ENCODE measurements around the gene NEK8.

Gene NEK8

DNA sequence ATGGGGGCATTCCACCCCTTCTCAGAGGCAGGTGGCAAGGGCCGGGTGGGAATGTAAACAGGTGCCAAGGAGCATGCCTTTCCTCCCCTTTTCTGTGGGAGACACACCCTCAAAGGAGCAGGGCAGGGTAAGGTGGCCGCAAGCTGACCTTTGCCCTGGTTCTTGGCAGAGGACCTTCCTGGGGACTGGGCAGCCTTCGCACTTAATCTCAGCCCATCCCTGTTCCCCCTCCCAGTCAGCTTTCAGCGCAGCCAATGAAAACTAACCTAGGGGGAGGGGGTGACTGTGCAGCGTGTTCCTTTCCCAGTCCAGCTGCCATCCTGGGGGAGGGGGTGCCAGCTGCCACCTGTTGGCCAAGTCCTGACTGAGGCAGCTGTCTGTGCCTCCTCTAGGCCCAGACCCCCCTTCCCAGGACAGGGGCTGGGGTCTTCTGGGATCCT, 18.0 kb downstream of the NEK8 start:
- TF ChIP-seq, protein P1, sequence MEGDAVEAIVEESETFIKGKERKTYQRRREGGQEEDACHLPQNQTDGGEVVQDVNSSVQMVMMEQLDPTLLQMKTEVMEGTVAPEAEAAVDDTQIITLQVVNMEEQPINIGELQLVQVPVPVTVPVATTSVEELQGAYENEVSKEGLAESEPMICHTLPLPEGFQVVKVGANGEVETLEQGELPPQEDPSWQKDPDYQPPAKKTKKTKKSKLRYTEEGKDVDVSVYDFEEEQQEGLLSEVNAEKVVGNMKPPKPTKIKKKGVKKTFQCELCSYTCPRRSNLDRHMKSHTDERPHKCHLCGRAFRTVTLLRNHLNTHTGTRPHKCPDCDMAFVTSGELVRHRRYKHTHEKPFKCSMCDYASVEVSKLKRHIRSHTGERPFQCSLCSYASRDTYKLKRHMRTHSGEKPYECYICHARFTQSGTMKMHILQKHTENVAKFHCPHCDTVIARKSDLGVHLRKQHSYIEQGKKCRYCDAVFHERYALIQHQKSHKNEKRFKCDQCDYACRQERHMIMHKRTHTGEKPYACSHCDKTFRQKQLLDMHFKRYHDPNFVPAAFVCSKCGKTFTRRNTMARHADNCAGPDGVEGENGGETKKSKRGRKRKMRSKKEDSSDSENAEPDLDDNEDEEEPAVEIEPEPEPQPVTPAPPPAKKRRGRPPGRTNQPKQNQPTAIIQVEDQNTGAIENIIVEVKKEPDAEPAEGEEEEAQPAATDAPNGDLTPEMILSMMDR (IDR thresholded peaks at IDR 0.05; ENCODE audit: extremely low read depth, insufficient read depth, missing control alignments): no peak
- in situ Hi-C loops (cut with MboI; ENCODE audit: low pct_unique_long_range_greater_than_20kb, low sequenced_read_pairs, unreplicated experiment): no loop called here
- no peak for DNase-seq (ENCODE audit: low spot score)

DNA sequence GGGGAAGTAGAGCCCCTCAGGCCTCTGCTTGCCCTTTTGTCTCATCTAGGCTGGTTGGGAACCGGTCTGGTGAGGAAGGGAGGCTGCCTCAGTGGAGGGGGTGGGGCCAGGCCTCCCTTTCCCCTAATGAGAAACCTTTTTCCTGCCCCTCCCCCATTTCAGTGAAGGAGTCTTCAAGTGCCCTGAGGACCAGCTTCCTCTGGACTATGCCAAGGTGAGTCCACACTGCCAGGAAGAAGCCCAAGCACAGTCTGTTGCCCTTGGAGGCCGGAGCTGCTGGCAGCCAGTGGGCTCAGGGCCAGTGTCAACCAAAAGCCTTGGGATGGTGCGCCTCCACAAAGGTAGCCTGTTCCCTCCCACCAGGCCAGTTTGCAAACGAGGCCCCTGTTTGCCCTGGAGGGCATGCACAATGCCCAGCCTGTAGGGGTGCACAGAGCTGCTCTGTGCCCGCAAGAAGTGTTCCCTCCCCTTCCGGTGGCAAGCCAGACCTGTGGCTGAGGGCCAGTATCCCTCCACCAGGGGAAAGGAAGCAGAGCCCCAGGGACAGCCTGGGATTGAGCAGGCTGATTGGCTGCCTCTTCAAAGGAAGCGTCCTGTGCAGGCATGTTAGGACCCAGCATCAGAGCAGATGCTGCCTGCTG, 18.6 kb downstream of the NEK8 start:
- in situ Hi-C loops (cut with MboI; ENCODE audit: low pct_unique_long_range_greater_than_20kb, low sequenced_read_pairs, unreplicated experiment): no loop called here
- DNase-seq (ENCODE audit: low spot score): no peak
- TF ChIP-seq, protein P1 (IDR thresholded peaks at IDR 0.05; ENCODE audit: extremely low read depth, insufficient read depth, missing control alignments): no peak

DNA sequence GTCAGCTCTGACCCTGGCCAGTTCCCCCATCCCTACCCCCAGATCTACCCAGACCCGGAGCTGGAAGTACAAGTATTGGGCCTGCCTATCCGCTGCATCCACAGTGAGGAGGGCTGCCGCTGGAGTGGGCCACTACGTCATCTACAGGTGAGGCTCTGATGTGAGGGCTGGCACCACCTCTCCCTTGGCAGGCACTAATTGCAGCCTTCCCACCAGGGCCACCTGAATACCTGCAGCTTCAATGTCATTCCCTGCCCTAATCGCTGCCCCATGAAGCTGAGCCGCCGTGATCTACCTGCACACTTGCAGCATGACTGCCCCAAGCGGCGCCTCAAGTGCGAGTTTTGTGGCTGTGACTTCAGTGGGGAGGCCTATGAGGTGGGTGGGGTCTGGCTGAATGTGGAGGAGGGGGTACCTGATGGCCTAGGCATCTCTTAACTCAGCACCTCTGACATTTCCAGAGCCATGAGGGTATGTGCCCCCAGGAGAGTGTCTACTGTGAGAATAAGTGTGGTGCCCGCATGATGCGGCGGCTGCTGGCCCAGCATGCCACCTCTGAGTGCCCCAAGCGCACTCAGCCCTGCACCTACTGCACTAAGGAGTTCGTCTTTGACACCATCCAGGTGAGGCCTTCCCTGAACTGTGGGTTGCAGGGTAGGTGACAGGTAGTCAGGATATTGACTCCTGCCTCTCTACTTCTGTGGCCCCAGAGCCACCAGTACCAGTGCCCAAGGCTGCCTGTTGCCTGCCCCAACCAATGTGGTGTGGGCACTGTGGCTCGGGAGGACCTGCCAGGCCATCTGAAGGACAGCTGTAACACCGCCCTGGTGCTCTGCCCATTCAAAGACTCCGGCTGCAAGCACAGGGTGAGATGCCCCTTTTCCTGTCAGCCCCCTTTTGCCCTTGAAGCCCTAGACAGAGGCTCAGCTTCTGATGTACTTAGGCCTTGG, 19.5 kb downstream of the NEK8 start:
- TF ChIP-seq, protein P1 (IDR thresholded peaks at IDR 0.05; ENCODE audit: extremely low read depth, insufficient read depth, missing control alignments): no peak
- in situ Hi-C loops (cut with MboI; ENCODE audit: low pct_unique_long_range_greater_than_20kb, low sequenced_read_pairs, unreplicated experiment): no loop called here
- no peak for DNase-seq (ENCODE audit: low spot score)

DNA sequence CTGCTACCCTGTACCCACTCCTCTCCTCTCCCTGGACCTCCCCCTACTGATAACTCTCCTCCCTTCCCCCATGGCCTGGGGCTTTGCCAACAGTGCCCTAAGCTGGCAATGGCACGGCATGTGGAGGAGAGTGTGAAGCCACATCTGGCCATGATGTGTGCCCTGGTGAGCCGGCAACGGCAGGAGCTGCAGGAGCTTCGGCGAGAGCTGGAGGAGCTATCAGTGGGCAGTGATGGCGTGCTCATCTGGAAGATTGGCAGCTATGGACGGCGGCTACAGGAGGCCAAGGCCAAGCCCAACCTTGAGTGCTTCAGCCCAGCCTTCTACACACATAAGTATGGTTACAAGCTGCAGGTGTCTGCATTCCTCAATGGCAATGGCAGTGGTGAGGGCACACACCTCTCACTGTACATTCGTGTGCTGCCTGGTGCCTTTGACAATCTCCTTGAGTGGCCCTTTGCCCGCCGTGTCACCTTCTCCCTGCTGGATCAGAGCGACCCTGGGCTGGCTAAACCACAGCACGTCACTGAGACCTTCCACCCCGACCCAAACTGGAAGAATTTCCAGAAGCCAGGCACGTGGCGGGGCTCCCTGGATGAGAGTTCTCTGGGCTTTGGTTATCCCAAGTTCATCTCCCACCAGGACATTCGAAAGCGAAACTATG, 20.4 kb downstream of the NEK8 start:
- in situ Hi-C loops (cut with MboI; ENCODE audit: low pct_unique_long_range_greater_than_20kb, low sequenced_read_pairs, unreplicated experiment): no loop called here
- DNase-seq (ENCODE audit: low spot score): no peak
- TF ChIP-seq, protein P1 (IDR thresholded peaks at IDR 0.05; ENCODE audit: extremely low read depth, insufficient read depth, missing control alignments): no peak

DNA sequence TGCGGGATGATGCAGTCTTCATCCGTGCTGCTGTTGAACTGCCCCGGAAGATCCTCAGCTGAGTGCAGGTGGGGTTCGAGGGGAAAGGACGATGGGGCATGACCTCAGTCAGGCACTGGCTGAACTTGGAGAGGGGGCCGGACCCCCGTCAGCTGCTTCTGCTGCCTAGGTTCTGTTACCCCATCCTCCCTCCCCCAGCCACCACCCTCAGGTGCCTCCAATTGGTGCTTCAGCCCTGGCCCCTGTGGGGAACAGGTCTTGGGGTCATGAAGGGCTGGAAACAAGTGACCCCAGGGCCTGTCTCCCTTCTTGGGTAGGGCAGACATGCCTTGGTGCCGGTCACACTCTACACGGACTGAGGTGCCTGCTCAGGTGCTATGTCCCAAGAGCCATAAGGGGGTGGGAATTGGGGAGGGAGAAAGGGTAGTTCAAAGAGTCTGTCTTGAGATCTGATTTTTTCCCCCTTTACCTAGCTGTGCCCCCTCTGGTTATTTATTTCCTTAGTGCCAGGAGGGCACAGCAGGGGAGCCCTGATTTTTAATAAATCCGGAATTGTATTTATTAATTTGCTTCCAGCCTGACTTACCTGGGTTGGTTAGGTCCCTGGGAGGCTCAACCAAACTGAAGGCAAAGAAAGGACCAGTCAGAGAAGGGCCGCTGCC, 21.1 kb downstream of the NEK8 start:
- TF ChIP-seq, protein P1 (IDR thresholded peaks at IDR 0.05; ENCODE audit: extremely low read depth, insufficient read depth, missing control alignments): no peak
- in situ Hi-C loops (cut with MboI; ENCODE audit: low pct_unique_long_range_greater_than_20kb, low sequenced_read_pairs, unreplicated experiment): no loop called here
- no peak for DNase-seq (ENCODE audit: low spot score)
